Stimulated activated CD8-positive, alpha-beta memory T cell treated with anti-CD3 and anti-CD28 coated beads, Interleukin-7, amount 100 ng/mL, for 1 hour (primary cell): ENCODE results near the gene NUP98.

Experiments used
- DNase-seq, 2 donors: peaks; one replicate each; pipeline ENCODE4 v3.0.0-alpha.2; 2020; ENCODE audit warnings: low read depth in 2 of 2

NUP98 gene

DNA sequence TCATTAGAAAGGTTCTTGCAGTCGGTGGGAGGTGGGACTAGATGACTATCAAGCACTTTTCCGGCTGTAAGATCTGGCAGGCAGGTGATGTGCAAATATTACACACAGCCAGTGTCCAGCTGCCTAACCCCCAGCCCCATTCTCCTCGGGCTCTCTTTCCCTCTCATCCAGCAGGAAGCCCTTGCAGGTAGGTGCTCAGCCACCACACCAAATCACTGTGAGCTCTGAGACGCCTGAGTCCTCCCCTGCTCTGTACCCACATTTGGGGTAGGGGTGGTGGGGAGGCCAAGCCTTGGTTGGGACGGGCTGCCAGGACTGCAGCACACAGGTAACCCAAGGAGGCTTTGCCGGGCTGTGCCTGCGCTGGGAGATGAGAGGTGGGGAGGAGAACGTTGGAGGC is 156.2 kb downstream of the NUP98 start:
- no peak for DNase-seq

- no peak for DNase-seq
Observed at GRCh38 chr11:3639841-3640240, 157.5 kb downstream of the NUP98 start.

GRCh38 chr11:3638513-3638912 is 158.8 kb downstream of the NUP98 start:
- DNase-seq, result no peak

GRCh38 chr11:3637201-3637600 is 160.2 kb downstream of the NUP98 start:
- DNase-seq, result no peak

DNA sequence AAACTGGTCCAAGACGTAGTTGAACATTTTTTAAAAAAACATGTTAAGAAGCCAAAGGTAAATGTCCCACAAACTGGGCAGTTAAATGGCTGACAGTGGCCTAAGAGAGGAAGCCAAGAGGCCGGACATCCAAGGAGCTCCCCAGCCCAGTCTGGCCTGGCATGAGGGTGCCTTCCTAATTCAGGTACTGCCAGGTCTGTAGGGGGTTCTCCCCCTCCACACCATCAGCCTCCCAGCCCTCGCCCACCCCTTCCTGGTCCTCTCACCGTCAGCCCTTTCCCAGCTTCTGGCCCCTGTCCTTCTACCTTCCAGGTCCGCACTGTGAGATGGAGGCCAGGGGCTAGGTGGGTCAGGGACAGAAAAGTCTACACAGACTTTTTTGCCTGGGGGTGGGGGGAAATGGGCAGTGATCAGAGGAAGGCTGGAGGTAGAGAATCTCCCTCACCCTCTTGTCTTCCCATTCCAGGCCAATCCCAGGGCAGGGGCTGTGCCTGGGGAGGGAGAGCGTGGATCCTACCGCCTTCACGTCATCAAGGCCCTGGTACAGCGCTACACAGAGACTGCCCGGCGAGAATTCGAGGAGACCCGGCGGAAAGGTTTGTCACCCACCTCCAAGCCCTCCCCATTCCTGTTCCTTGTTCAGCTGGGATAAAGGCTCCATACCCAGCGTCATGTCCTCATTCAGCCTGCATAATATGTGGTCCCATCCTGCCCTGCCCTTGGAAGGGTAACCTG is 161.5 kb downstream of the NUP98 start:
- no peak for DNase-seq

DNA sequence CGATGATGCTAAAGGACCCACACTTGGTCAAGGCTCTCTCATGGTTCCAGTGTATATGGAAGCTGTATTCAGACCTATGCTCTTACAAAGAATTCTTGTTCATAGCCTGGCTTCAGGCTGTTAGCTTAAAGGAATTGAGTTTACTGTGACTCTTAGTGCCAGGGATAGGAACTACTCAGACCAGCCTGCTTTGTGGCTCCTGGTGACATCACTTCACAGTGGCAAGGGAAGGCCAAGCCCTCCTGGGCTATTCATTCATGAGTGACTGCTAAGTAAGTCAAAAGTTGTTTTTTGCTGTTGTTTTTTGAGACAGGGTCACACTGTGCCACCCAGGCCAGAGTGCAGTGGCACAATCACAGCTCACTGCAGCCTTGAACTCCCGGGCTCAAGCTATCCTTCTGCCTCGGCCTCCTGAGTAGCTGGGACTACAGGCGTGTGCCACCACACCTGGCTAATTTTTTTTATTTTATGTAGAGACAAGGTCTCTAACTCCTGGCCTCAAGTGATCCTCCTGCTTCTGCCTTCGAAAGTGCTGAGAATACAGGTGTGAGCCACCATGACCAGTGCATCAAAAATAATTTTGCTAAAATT is 165.2 kb downstream of the NUP98 start:
- DNase-seq, result no peak

DNA sequence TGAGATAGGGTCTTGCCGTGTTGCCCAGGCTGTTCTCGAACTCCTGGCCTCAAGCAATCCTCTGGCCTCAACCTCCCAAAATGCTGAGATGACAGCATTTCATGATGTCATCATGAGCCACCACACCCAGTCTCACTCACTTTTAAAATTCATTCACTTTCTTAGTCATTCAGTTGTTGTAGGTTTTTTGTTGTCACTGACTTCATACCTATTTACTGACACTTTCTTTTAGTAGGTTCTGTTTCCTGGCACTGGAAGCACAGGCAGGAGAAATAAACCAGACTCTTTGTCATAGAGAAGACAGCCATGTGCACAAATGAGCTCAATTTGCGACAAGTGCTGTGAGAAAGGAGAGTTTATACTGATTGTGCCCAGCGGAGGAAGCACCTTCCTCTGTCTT is 166.0 kb downstream of the NUP98 start:
- no peak for DNase-seq

- no peak for DNase-seq
Observed at GRCh38 chr11:3627291-3627690, 170.1 kb downstream of the NUP98 start.

- no peak for DNase-seq
Observed at GRCh38 chr11:3626250-3626960, 170.9 kb downstream of the NUP98 start.
